Neuronal stem cell (in vitro differentiated cells): Measurements from ENCODE around the gene ABCC4.

Experiments used
- DNase-seq: peaks from one replicate; pipeline ENCODE4 v3.0.0-alpha.2; 2013; ENCODE audit warnings: low spot score
- H2AFZ ChIP-seq: one replicate; pipeline ENCODE4 v1.6.1; 2013; ENCODE audit warnings: mild to moderate bottlenecking, low read length, inconsistent platforms
- H2AK5ac ChIP-seq: 2 replicates; pipeline ENCODE4 v1.6.1; 2013; ENCODE audit warnings: low read depth, mild to moderate bottlenecking, inconsistent platforms, low read length, moderate library complexity, mixed read lengths
- H2BK120ac ChIP-seq: 2 replicates; pipeline ENCODE4 v1.6.1; 2013; ENCODE audit warnings: low read depth, mild to moderate bottlenecking, inconsistent platforms, low read length, moderate library complexity, mixed read lengths
- H2BK12ac ChIP-seq: one replicate; pipeline ENCODE4 v1.6.1; 2013; ENCODE audit warnings: low read length, inconsistent platforms
- H2BK15ac ChIP-seq: 2 replicates; pipeline ENCODE4 v1.6.1; 2013; ENCODE audit warnings: mild to moderate bottlenecking, low read length, inconsistent platforms, mixed read lengths
- H2BK5ac ChIP-seq: one replicate; pipeline ENCODE4 v1.6.1; 2013; ENCODE audit warnings: inconsistent platforms, mild to moderate bottlenecking, low read length, moderate library complexity
- H3K14ac ChIP-seq: one replicate; pipeline ENCODE4 v1.6.1; 2013; ENCODE audit warnings: low read length, inconsistent platforms
- H3K18ac ChIP-seq: 2 replicates; pipeline ENCODE4 v1.6.1; 2013; ENCODE audit warnings: low read length, inconsistent platforms
- H3K23ac ChIP-seq: 2 replicates; pipeline ENCODE4 v1.6.1; 2013; ENCODE audit warnings: low read depth, mild to moderate bottlenecking, mixed read lengths, low read length, inconsistent platforms; ENCODE audit not compliant: poor library complexity
- H3K27ac ChIP-seq: replicated peaks from 3 replicates; pipeline ENCODE4 v1.5.1; 2013; ENCODE audit warnings: low read length, inconsistent platforms
- H3K27me3 ChIP-seq, 3 experiments: 2 replicates each; pipeline ENCODE4 v1.6.1; 2013; ENCODE audit warnings: low read length in 3 of 3, mild to moderate bottlenecking in 2 of 3, inconsistent platforms in 1 of 3, low read depth in 1 of 3, mixed read lengths in 1 of 3, moderate library complexity in 1 of 3; ENCODE audit not compliant: control insufficient read depth in 3 of 3, insufficient read depth in 3 of 3
- H3K36me3 ChIP-seq, 2 donors: replicated peaks in 1 of 2; 2 replicates each; pipeline ENCODE4 v1.6.1; 2013; ENCODE audit warnings: low read length in 2 of 2; ENCODE audit not compliant: control insufficient read depth in 2 of 2, insufficient read depth in 2 of 2
- H3K4ac ChIP-seq: 2 replicates; pipeline ENCODE4 v1.6.1; 2013; ENCODE audit warnings: inconsistent platforms, mild to moderate bottlenecking, low read length, moderate library complexity
- H3K4me1 ChIP-seq, 2 donors: 1 replicate in 1 of 2; 2 replicates in 1 of 2; pipeline ENCODE4 v1.6.1; 2013; ENCODE audit warnings: low read length in 2 of 2, low read depth in 1 of 2; ENCODE audit not compliant: control insufficient read depth in 2 of 2, insufficient read depth in 1 of 2
- H3K4me2 ChIP-seq: one replicate; pipeline ENCODE4 v1.6.1; 2013; ENCODE audit warnings: mild to moderate bottlenecking, low read length, inconsistent platforms; ENCODE audit not compliant: insufficient read depth, poor library complexity, severe bottlenecking
- H3K4me3 ChIP-seq, 2 donors: 2 replicates each; pipeline ENCODE4 v1.5.1; 2013; ENCODE audit warnings: low read length in 2 of 2, mild to moderate bottlenecking in 2 of 2, inconsistent platforms in 1 of 2, moderate library complexity in 1 of 2
- H3K79me1 ChIP-seq: one replicate; pipeline ENCODE4 v1.6.1; 2013; ENCODE audit warnings: low read depth, mild to moderate bottlenecking, inconsistent platforms, low read length, moderate library complexity
- H3K9ac ChIP-seq: one replicate; pipeline ENCODE4 v1.6.1; 2013; ENCODE audit warnings: mild to moderate bottlenecking, low read depth, low read length, inconsistent platforms; ENCODE audit not compliant: poor library complexity
- H3K9me3 ChIP-seq, 2 donors: replicated peaks in 1 of 2; 2 replicates each; pipeline versions ENCODE3 to v1.6.1; 2013; ENCODE audit warnings: low read length in 2 of 2, mild to moderate bottlenecking in 2 of 2, inconsistent platforms in 1 of 2, low read depth in 1 of 2, mixed read lengths in 1 of 2, moderate library complexity in 1 of 2; ENCODE audit not compliant: control insufficient read depth in 2 of 2, insufficient read depth in 1 of 2
- H4K8ac ChIP-seq: one replicate; pipeline ENCODE4 v1.6.1; 2013; ENCODE audit warnings: low read depth, mild to moderate bottlenecking, inconsistent platforms, low read length, moderate library complexity
- H4K91ac ChIP-seq: one replicate; pipeline ENCODE4 v1.6.1; 2013; ENCODE audit warnings: low read length, low read depth, mild to moderate bottlenecking, inconsistent platforms; ENCODE audit not compliant: poor library complexity
- WGBS, 2 donors: extraction: QIAGEN DNeasy Blood & Tissue Kit; methylation state at CpG; one replicate each; pipeline ENCODE4 v1.1.7; 2013; ENCODE audit warnings: missing lambda C conversion rate in 2 of 2, mixed read lengths in 1 of 2; ENCODE audit not compliant: insufficient read length in 2 of 2, insufficient replicate concordance in 1 of 2; ENCODE audit errors: extremely low coverage in 2 of 2; 5-methylcytosine and 5-hydroxymethylcytosine counted together

Gene ABCC4

GRCh38 chr13:95338905-95339304 is 37.7 kb upstream of the ABCC4 start:
- H2BK15ac ChIP-seq = no peak overlapping the region
- no peak overlapping the region for H3K18ac ChIP-seq
- no peak overlapping the region for H2BK120ac ChIP-seq
- no peak overlapping the region for H3K9ac ChIP-seq
- H3K4me2 ChIP-seq = no peak overlapping the region
- no peak overlapping the region for H2BK12ac ChIP-seq
- no peak overlapping the region for H3K4me3 ChIP-seq
- no peak overlapping the region for H3K14ac ChIP-seq
- H4K91ac ChIP-seq = no peak overlapping the region
- no peaks in the 10 kb centered on the region for H3K9me3 ChIP-seq
- no peaks in the 10 kb centered on the region for H3K36me3 ChIP-seq
- H3K79me1 ChIP-seq = no peaks in the 10 kb centered on the region
- WGBS, 2 donors = no CpG with 5 or more reads among the region's 3 CpGs
- no peak overlapping the region for H4K8ac ChIP-seq
- H3K27ac ChIP-seq = no peak overlapping the region
- no peaks in the 10 kb centered on the region for H3K4me1 ChIP-seq
- no peak overlapping the region for H3K4ac ChIP-seq
- peaks cover 0 to 2% (median 0%) of the 10 kb centered on the region in 3 experiments for H3K27me3 ChIP-seq
- DNase-seq = no peak
- no peak overlapping the region for H2AFZ ChIP-seq
- H3K23ac ChIP-seq = no peak overlapping the region
- H2BK5ac ChIP-seq = no peak overlapping the region
- no peak overlapping the region for H2AK5ac ChIP-seq

- Histone ChIP-seq H3K27me3 (peaks cover 0 to 2% (median 0%) of the 10 kb centered on the region in 3 experiments), H3K27ac (no peak overlapping the region), H3K4me1 (no peaks in the 10 kb centered on the region), H2AFZ (no peak overlapping the region), H2BK15ac (no peak overlapping the region), H3K9ac (no peak overlapping the region), H2BK5ac (no peak overlapping the region), H3K4me2 (no peak overlapping the region), H4K91ac (no peak overlapping the region), H3K9me3 (no peaks in the 10 kb centered on the region), H3K4me3 (no peak overlapping the region), H2AK5ac (no peak overlapping the region), H3K79me1 (no peaks in the 10 kb centered on the region), H3K4ac (no peak overlapping the region), H4K8ac (no peak overlapping the region), H3K23ac (no peak overlapping the region), H3K36me3 (no peaks in the 10 kb centered on the region), H2BK12ac (no peak overlapping the region), H3K18ac (no peak overlapping the region), H3K14ac (no peak overlapping the region), H2BK120ac (no peak overlapping the region)
- no peak for DNase-seq
- no CpG with 5 or more reads among the region's 3 CpGs for WGBS, 2 donors
Measured at GRCh38 chr13:95337597-95337996, 36.3 kb upstream of the ABCC4 start.

GRCh38 chr13:95335667-95336066 is 34.4 kb upstream of the ABCC4 start:
- no peak overlapping the region for H2BK12ac ChIP-seq
- H2BK15ac ChIP-seq = no peak overlapping the region
- no peaks in the 10 kb centered on the region for H3K79me1 ChIP-seq
- H2BK120ac ChIP-seq = no peak overlapping the region
- no peak overlapping the region for H4K8ac ChIP-seq
- H3K4me3 ChIP-seq = no peak overlapping the region
- H3K4me2 ChIP-seq = no peak overlapping the region
- no peaks in the 10 kb centered on the region for H3K4me1 ChIP-seq
- no peak overlapping the region for H2BK5ac ChIP-seq
- H3K4ac ChIP-seq = no peak overlapping the region
- no CpG with 5 or more reads among the region's 6 CpGs for WGBS, 2 donors
- H3K27ac ChIP-seq = no peak overlapping the region
- H2AK5ac ChIP-seq = no peak overlapping the region
- H3K18ac ChIP-seq = no peak overlapping the region
- H4K91ac ChIP-seq = no peak overlapping the region
- H3K14ac ChIP-seq = no peak overlapping the region
- DNase-seq = no peak
- no peaks in the 10 kb centered on the region for H3K27me3 ChIP-seq
- no peaks in the 10 kb centered on the region for H3K36me3 ChIP-seq
- no peak overlapping the region for H3K23ac ChIP-seq
- no peak overlapping the region for H3K9ac ChIP-seq
- no peak overlapping the region for H2AFZ ChIP-seq
- no peaks in the 10 kb centered on the region for H3K9me3 ChIP-seq

- Histone ChIP-seq H2BK5ac (no peak overlapping the region), H2BK120ac (no peak overlapping the region), H2AFZ (no peak overlapping the region), H3K14ac (no peak overlapping the region), H3K4ac (no peak overlapping the region), H3K36me3 (no peaks in the 10 kb centered on the region), H4K8ac (no peak overlapping the region), H3K27ac (no peak overlapping the region), H3K27me3 (no peaks in the 10 kb centered on the region), H3K9ac (no peak overlapping the region), H3K4me1 (peaks cover 0 to 4% of the 10 kb centered on the region in 2 donors), H3K23ac (no peak overlapping the region), H2AK5ac (no peak overlapping the region), H3K4me3 (no peak overlapping the region), H3K9me3 (no peaks in the 10 kb centered on the region), H3K18ac (no peak overlapping the region), H2BK15ac (no peak overlapping the region), H3K4me2 (no peak overlapping the region), H3K79me1 (no peaks in the 10 kb centered on the region), H4K91ac (no peak overlapping the region), H2BK12ac (no peak overlapping the region)
- no peak for DNase-seq
- WGBS, 2 donors = no CpG with 5 or more reads among the region's 5 CpGs
Measured at GRCh38 chr13:95328386-95328785, 27.1 kb upstream of the ABCC4 start.
